GM18909 (cell line): ENCODE data around the gene TDRKH.
"Not testable (repeated sequence)": the region's sequence is repeated elsewhere in the genome, so short reads cannot be mapped to it uniquely, and the experiment has no call there.

ENCODE experiments used
- ATAC-seq: cut with Tn5 transposase; IDR thresholded peaks from one replicate; pipeline ENCODE4 v1.9.1; 2021; ENCODE audit warnings: mild to moderate bottlenecking; ENCODE audit not compliant: unreplicated experiment, poor library complexity

Gene TDRKH

GRCh38 chr1:151769270-151769669 lies 21.0 kb downstream of the TDRKH start:
- not testable (repeated sequence) for ATAC-seq

- ATAC-seq: not testable (repeated sequence)
Observed at GRCh38 chr1:151768351-151769066, 21.8 kb downstream of the TDRKH start.

- ATAC-seq: no peak
Observed at GRCh38 chr1:151763990-151764389, 26.3 kb downstream of the TDRKH start.

- peak; percentile 91 for ATAC-seq
Observed at GRCh38 chr1:151762941-151763921, 27.1 kb downstream of the TDRKH start, which contains the start of gene MRPL9. MRPL9 (minus strand) TSS chr1:151763496; CDS start chr1:151763479, 17 bp downstream.

- ATAC-seq: no peak
Observed at GRCh38 chr1:151760597-151761385, 29.5 kb downstream of the TDRKH start.

GRCh38 chr1:151759241-151759640 lies 31.1 kb downstream of the TDRKH start:
- no peak for ATAC-seq

GRCh38 chr1:151756291-151756690 lies 34.0 kb downstream of the TDRKH start:
- ATAC-seq: no peak

- ATAC-seq: no peak
Observed at GRCh38 chr1:151741516-151741915, 48.8 kb downstream of the TDRKH start.

- no peak for ATAC-seq
Observed at GRCh38 chr1:151739590-151740355, 50.5 kb downstream of the TDRKH start.

GRCh38 chr1:151737479-151737878 lies 52.8 kb downstream of the TDRKH start:
- ATAC-seq: no peak

GRCh38 chr1:151737026-151737425 lies 53.3 kb downstream of the TDRKH start:
- ATAC-seq: no peak

- not testable (repeated sequence) for ATAC-seq
Observed at GRCh38 chr1:151733995-151734394, 56.3 kb downstream of the TDRKH start.

- ATAC-seq: no peak
Observed at GRCh38 chr1:151733126-151733525, 57.2 kb downstream of the TDRKH start.

- no peak for ATAC-seq
Observed at GRCh38 chr1:151729966-151730291, 60.4 kb downstream of the TDRKH start.

- ATAC-seq: no peak
Observed at GRCh38 chr1:151729157-151729965, 60.9 kb downstream of the TDRKH start.

GRCh38 chr1:151728151-151729054 lies 61.9 kb downstream of the TDRKH start:
- no peak for ATAC-seq

GRCh38 chr1:151723726-151724370 lies 66.5 kb downstream of the TDRKH start:
- ATAC-seq: no peak
